GM12873 (cell line): ENCODE data around the gene REG1B.

Source experiments
- TF ChIP-seq, protein P1 (sequence below): IDR thresholded peaks from 2 replicates; pipeline ENCODE4 v1.5.1; 2012; ENCODE audit warnings: low read depth, mild to moderate bottlenecking, moderate library complexity, low read length, control low read depth; ENCODE audit not compliant: insufficient read depth; ENCODE audit errors: missing control alignments

The REG1B gene

DNA sequence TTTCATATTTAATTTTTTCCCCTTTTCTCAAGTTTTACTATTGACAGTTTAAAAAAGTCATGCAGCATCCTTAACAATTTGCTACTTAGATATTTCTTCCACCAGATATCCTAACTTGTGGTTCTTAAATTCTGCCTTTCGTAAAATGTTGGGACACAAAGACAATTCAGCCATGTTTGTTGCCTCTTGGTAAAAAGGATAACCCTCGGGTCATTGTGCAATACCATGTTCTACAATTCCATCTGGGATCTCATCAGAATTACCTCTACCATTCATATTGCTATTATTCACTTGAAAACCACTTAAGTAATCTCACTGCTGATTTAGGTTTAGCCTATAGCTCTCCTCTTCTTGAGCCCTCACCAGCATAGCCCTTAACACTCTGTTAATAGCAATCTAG lies 13.2 kb upstream of the REG1B start:
- TF ChIP-seq, protein P1, sequence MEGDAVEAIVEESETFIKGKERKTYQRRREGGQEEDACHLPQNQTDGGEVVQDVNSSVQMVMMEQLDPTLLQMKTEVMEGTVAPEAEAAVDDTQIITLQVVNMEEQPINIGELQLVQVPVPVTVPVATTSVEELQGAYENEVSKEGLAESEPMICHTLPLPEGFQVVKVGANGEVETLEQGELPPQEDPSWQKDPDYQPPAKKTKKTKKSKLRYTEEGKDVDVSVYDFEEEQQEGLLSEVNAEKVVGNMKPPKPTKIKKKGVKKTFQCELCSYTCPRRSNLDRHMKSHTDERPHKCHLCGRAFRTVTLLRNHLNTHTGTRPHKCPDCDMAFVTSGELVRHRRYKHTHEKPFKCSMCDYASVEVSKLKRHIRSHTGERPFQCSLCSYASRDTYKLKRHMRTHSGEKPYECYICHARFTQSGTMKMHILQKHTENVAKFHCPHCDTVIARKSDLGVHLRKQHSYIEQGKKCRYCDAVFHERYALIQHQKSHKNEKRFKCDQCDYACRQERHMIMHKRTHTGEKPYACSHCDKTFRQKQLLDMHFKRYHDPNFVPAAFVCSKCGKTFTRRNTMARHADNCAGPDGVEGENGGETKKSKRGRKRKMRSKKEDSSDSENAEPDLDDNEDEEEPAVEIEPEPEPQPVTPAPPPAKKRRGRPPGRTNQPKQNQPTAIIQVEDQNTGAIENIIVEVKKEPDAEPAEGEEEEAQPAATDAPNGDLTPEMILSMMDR: no peak

DNA sequence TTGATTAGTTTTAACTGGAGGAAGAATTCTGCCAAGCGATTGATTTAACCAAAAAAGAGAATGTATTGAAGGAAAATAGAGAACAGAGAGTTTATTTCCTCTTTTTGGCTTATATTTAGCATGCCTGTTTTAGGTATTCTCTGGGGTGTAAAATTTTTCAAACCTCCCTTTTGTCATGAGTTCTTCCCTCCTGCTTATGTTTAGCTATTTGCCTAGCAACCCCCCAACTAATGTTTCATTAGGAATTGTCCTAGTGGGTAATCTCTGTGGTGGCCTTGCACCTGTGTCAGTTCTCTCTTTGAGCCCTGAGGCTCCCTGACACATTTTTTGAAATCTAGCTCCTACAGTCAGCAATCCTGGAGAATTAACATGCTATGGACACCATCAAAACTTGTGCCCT lies 12.5 kb upstream of the REG1B start:
- TF ChIP-seq, protein P1: no peak

DNA sequence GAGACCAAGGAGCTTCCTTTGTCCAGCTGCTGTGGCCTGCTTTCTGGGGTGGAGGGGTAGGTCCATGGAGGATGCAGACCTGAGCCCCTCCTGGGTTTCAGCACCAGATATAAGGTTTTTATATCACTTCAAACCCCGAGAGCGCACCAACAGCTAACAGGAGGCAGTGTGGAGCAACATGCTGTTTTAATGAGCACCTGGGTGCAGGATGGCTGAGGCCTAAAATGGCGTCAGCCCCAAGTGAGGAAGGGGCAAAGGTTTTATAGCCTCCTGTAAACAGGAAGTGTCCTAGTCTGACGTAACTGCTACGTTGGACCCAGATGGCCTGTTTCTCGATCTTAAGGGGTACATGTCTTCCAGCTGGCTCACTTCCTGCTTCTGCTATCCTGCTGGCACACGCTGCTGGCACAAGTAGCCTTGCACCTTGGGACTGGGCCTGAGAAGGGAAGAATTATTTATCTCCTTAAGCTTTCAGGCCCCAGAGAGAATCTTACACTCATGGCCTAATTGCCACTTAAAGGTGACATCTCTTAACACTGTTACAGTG lies 11.4 kb upstream of the REG1B start:
- TF ChIP-seq, protein P1: no peak

DNA sequence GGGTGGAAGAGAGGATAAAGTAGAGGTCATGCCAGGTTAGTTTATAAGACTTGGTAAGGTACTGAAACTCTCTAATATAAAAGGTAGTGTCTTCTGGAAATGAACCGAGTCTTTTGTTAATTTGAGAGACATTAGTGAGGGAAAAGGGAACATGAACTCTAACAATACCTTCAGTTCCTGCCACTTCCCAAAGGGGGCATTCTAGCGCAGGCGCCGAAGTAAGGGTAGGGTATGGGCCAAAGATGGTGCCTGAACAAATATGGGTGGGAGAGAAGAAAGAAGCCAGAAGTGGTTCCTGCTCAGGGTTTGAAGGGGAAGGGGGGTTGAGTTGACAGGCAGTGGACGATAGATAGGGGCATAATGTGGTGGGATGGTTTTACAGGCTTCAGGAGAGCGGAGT lies 10.1 kb upstream of the REG1B start:
- TF ChIP-seq, protein P1: no peak

DNA sequence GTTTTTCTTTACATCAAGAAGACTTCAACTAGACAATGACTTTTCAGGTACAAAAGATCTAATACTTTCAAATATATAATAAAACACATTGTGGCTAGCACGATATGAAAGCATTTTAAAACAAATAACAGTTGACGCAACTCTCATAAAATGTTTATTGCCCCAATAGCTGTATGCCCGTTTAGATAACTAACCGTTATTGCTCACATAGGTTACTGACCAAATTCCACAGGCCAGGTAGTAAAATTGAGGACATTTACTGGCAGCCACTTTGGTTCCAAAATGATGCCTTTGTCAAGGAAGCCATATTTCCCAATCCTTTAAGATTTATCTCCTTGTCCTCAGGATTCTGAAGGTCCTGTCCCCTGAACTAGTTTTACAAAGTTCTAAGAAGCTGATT lies 2.9 kb upstream of the REG1B start:
- TF ChIP-seq, protein P1: no peak

DNA sequence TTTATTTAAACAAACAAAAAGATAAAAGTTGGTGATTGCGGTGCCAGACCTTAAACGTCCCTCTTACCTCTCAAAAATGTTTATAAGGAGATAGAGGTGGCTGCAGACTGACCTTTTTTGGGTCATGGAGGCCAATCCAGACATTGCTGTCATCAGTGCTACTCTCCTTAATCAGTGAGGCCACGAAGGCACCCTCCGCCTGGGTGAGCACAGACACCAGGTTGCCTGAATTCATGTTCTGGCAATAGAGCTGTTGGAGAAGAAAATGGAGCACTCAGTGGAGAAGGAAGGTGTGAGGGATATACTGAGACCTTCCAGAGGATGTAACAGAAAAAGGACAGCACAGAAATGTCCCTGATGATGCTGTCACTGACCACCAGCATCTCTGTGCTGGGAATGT lies 1.5 kb downstream of the REG1B start:
- TF ChIP-seq, protein P1: no peak

DNA sequence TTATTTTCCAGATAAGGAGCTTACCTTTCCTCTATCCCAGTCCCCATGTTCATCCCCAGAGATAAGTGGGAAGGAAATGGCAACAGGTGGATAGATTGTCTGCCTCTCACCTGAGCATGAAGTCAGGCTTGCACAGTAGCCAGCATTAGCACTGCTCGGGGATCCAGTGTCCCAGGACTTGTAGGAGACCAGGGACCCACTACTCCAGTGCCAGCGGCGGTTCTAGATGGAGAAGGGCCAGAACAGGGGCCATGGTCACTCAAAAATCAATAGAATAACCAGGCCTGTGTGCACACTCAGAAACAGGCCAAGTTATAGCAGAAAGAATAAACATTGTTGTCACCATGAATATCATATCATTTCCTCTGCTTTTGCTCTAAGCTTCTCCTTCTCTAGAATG lies 2.4 kb downstream of the REG1B start:
- TF ChIP-seq, protein P1: no peak
